GM21423 (cell line): ENCODE data around the gene SMG6.
"Not testable (repeated sequence)": the region's sequence is repeated elsewhere in the genome, so short reads cannot be mapped to it uniquely, and the experiment has no call there.

ENCODE experiments used
- ATAC-seq: cut with Tn5 transposase; IDR thresholded peaks from one replicate; pipeline ENCODE4 v1.9.1; 2021; ENCODE audit warnings: mild to moderate bottlenecking, moderate library complexity; ENCODE audit not compliant: unreplicated experiment

Gene SMG6

GRCh38 chr17:2016494-2016893 is 287.1 kb downstream of the SMG6 start:
- no peak for ATAC-seq

- no peak for ATAC-seq
Observed at GRCh38 chr17:2015314-2015713, 288.3 kb downstream of the SMG6 start.

GRCh38 chr17:2013994-2014317 is 289.6 kb downstream of the SMG6 start:
- no peak for ATAC-seq

- not testable (repeated sequence) for ATAC-seq
Observed at GRCh38 chr17:2013220-2013993, 290.2 kb downstream of the SMG6 start.

GRCh38 chr17:2012499-2012898 is 291.1 kb downstream of the SMG6 start:
- no peak for ATAC-seq

- ATAC-seq: no peak
Observed at GRCh38 chr17:2011411-2012371, 291.9 kb downstream of the SMG6 start.
